Endothelial cell of umbilical vein (primary cell): ENCODE results near the gene KANSL1. TPM values are rescaled to one million over a fixed set of nuclear protein-coding genes. Genes with fewer than 3 reads are reported as not detected.
"Not testable (repeated sequence)": the region's sequence is repeated elsewhere in the genome, so short reads cannot be mapped to it uniquely, and the experiment has no call there.

ENCODE experiments used
- BruUV-seq: library from RNA; stranded (reverse); fragments of 400-500 nt; replicated peaks from 2 replicates; lab custom pipeline; 2021; lab: Mats Ljungman, UMichigan
- CTCF ChIA-PET: fragments of 300-600, 350-600 bp; sonication (Branson Sonifier 250); formaldehyde crosslinking; loops from one replicate; lab custom pipeline; 2021; ENCODE audit warnings: antibody characterized with exemption, inconsistent platforms; lab: Charles Lee
- POLR2A ChIA-PET: fragments of 300-600, 350-600 bp; sonication (Branson Sonifier 250); formaldehyde crosslinking; loops from one replicate; lab custom pipeline; 2021; ENCODE audit warnings: antibody characterized with exemption, inconsistent platforms; lab: Charles Lee
- DNase-seq: peaks from one replicate; pipeline ENCODE4 v3.0.0-alpha.2; 2011; ENCODE audit warnings: low read depth, low spot score
- FAIRE-seq: peaks from 2 replicates; lab custom pipeline; 2011; peaks lifted over from hg19 to GRCh38; lab: Jason Lieb, UNC
- H2AFZ ChIP-seq: 2 replicates; pipeline ENCODE4 v1.6.0; 2012; ENCODE audit warnings: low read depth, low read length, control low read depth, inconsistent platforms
- H3K27ac ChIP-seq: 2 replicates; pipeline ENCODE4 v1.5.1; 2011; ENCODE audit warnings: low read depth, mild to moderate bottlenecking, control low read depth, low read length, moderate library complexity; ENCODE audit not compliant: insufficient read depth
- H3K27me3 ChIP-seq, 2 experiments: 2 replicates each; pipeline versions ENCODE4 v1.6.0 to v1.6.1; 2011; ENCODE audit warnings: low read length in 2 of 2, mixed read lengths in 1 of 2; ENCODE audit not compliant: control insufficient read depth in 2 of 2, insufficient read depth in 2 of 2
- H3K36me3 ChIP-seq, 2 experiments: 2 replicates in 1 of 2; 3 replicates in 1 of 2; pipeline ENCODE4 v1.5.1; 2011; ENCODE audit warnings: low read length in 2 of 2, mild to moderate bottlenecking in 1 of 2, moderate library complexity in 1 of 2; ENCODE audit not compliant: control insufficient read depth in 2 of 2, insufficient read depth in 2 of 2; ENCODE audit errors: extremely low read depth in 1 of 2
- H3K4me1 ChIP-seq: 3 replicates; pipeline ENCODE4 v1.5.1; 2011; ENCODE audit warnings: mild to moderate bottlenecking, low read length; ENCODE audit not compliant: control insufficient read depth, insufficient read depth; ENCODE audit errors: extremely low read depth
- H3K4me2 ChIP-seq: 2 replicates; pipeline ENCODE4 v1.6.1; 2011; ENCODE audit warnings: low read length, control low read depth, mixed read lengths; ENCODE audit not compliant: insufficient read depth
- H3K4me3 ChIP-seq, 3 experiments: fragments of 200-600 bp in 1 of 3; sonication (generic), shearing (Covaris generic) in 1 of 3; replicated peaks in 1 of 3; 2 replicates each; pipeline ENCODE4 v1.5.1; 2011 to 2016; ENCODE audit warnings: control low read depth in 3 of 3, low read length in 3 of 3, mild to moderate bottlenecking in 2 of 3, inconsistent platforms in 1 of 3, low read depth in 1 of 3, moderate library complexity in 1 of 3; ENCODE audit not compliant: insufficient read depth in 1 of 3
- H3K79me2 ChIP-seq: 2 replicates; pipeline ENCODE4 v1.6.0; 2012; ENCODE audit warnings: low read length, inconsistent platforms; ENCODE audit not compliant: control insufficient read depth, insufficient read depth
- H3K9ac ChIP-seq: replicated peaks from 2 replicates; pipeline ENCODE3; 2011; ENCODE audit warnings: low read length, control low read depth; ENCODE audit not compliant: insufficient read depth; ENCODE audit errors: extremely low read depth
- H3K9me1 ChIP-seq: replicated peaks from 3 replicates; pipeline ENCODE4 v1.6.0; 2011; ENCODE audit warnings: mild to moderate bottlenecking, low read length; ENCODE audit not compliant: control insufficient read depth, insufficient read depth; ENCODE audit errors: extremely low read depth
- H3K9me3 ChIP-seq: replicated peaks from 2 replicates; pipeline ENCODE4 v1.5.1; 2012; ENCODE audit warnings: low read length, inconsistent platforms; ENCODE audit not compliant: control insufficient read depth, insufficient read depth
- H4K20me1 ChIP-seq: replicated peaks from 2 replicates; pipeline ENCODE3; 2011; ENCODE audit warnings: mild to moderate bottlenecking, low read length; ENCODE audit not compliant: control insufficient read depth, insufficient read depth; ENCODE audit errors: extremely low read depth
- CTCF ChIP-seq, 2 donors: IDR thresholded peaks; 1 replicate in 1 of 2; 2 replicates in 1 of 2; pipeline ENCODE4 v1.5.1; 2011; ENCODE audit warnings: low read length in 2 of 2, mild to moderate bottlenecking in 2 of 2, moderate library complexity in 2 of 2, control low read depth in 1 of 2, inconsistent platforms in 1 of 2, low read depth in 1 of 2; ENCODE audit not compliant: insufficient read depth in 1 of 2; ENCODE audit errors: extremely low read depth in 1 of 2
- EZH2 ChIP-seq: IDR thresholded peaks from 2 replicates; pipeline ENCODE4 v1.6.1; 2012; ENCODE audit warnings: borderline replicate concordance, low read depth, mild to moderate bottlenecking, moderate library complexity, low read length, inconsistent platforms; ENCODE audit not compliant: severe bottlenecking
- FOS ChIP-seq: IDR thresholded peaks from 2 replicates; pipeline ENCODE4 v1.6.1; 2011; ENCODE audit warnings: mild to moderate bottlenecking, low read length, moderate library complexity, borderline replicate concordance; ENCODE audit not compliant: insufficient read depth
- GATA2 ChIP-seq: IDR thresholded peaks from 2 replicates; pipeline ENCODE4 v1.7.0; 2011; ENCODE audit warnings: low read depth, mild to moderate bottlenecking, moderate library complexity, mixed read lengths, low read length; ENCODE audit not compliant: insufficient read length, insufficient read depth
- JUN ChIP-seq: IDR thresholded peaks from 2 replicates; pipeline ENCODE4 v1.6.1; 2011; ENCODE audit warnings: borderline replicate concordance, low read depth; ENCODE audit not compliant: insufficient read length, insufficient read depth
- MYC ChIP-seq: IDR thresholded peaks from one replicate; pipeline ENCODE4 v1.6.1; 2011; ENCODE audit warnings: mild to moderate bottlenecking, low read depth, low read length
- POLR2A ChIP-seq: IDR thresholded peaks from 2 replicates; pipeline ENCODE4 v1.6.1; 2012; ENCODE audit warnings: low read depth, mild to moderate bottlenecking, control low read depth, low read length
- POLR2AphosphoS5 ChIP-seq: IDR thresholded peaks from 2 replicates; pipeline ENCODE4 v1.6.1; 2012; ENCODE audit warnings: low read depth, mild to moderate bottlenecking, control low read depth, low read length, moderate library complexity; ENCODE audit not compliant: insufficient read depth
- dilution Hi-C: fragments of 300-500 bp; cut with MboI; formaldehyde crosslinking; loops from one replicate; pipeline ENCODE4 v1.15.0; 2019; ENCODE audit warnings: low sequenced_read_pairs; ENCODE audit not compliant: extremely low pct_ligation_motif_present
- intact Hi-C: fragments of 100-400 bp; cut with micrococcal nuclease; formaldehyde crosslinking; loops from one replicate; pipeline ENCODE4 v1.10.0; 2022
- polyA plus RNA-seq, 4 experiments: library from polyadenylated mRNA; depleted of rRNA in 3 of 4; stranded (reverse) in 3 of 4; unstranded in 1 of 4; fragments of >200 nt; gene quantifications; 2 replicates each; pipeline versions ENCODE4 v1.2.1 to v1.2.3, GENCODE V29; 2011 to 2012; ENCODE audit warnings: missing spikeins in 1 of 4
- total RNA-seq: library from RNA; stranded (reverse); gene quantifications from 2 replicates; pipeline ENCODE4 v1.2.3, GENCODE V29; 2021
- TF ChIP-seq, protein P1 (sequence below): IDR thresholded peaks from 2 replicates; pipeline ENCODE4 v1.6.1; 2011; ENCODE audit not compliant: insufficient read depth, insufficient read length

The KANSL1 gene
- total and polyA plus RNA-seq, 2 donors (not counting 3 experiments of a cell fraction or from before 2014, with no cell fraction given), result 29.1 to 74.0 TPM

DNA sequence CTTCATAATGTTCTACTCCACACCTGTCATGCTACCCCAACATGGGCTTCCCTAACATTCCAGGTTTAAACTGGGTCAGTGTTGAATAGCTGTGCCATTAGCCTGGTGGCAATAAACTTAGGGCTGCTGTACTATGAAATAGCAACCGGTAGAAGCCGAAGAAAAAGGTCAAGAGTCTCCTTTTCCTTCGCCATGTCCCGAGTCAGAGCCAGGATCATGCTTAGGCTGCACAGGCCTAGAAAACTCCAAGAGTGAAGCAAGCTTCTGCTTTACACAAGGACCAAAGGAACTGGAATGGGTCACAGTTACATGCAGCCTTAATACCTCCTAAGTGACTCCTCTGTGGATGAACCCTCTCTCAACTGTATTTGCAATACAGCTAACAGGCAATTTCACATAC lies 105.4 kb downstream of the KANSL1 start:
- FAIRE-seq, intact Hi-C loops, H3K4me2 ChIP-seq, H3K27me3 ChIP-seq, H3K9me1 ChIP-seq, H3K9me3 ChIP-seq, dilution Hi-C loops, H2AFZ ChIP-seq, POLR2A ChIA-PET, DNase-seq, H3K4me3 ChIP-seq, H3K4me1 ChIP-seq, H3K9ac ChIP-seq, H3K36me3 ChIP-seq, BruUV-seq, H3K27ac ChIP-seq: not testable (repeated sequence)
- CTCF ChIA-PET, result interaction anchor here (1.4 to 1.5 kb wide), 2 partner anchors 44 to 105 kb away, joined by 3 to 5 read pairs; partner anchors contain the start of gene KANSL1
- H3K79me2 ChIP-seq, result peaks cover 77% of the 10 kb centered on the region
- H4K20me1 ChIP-seq, result peaks cover 16% of the 10 kb centered on the region

DNA sequence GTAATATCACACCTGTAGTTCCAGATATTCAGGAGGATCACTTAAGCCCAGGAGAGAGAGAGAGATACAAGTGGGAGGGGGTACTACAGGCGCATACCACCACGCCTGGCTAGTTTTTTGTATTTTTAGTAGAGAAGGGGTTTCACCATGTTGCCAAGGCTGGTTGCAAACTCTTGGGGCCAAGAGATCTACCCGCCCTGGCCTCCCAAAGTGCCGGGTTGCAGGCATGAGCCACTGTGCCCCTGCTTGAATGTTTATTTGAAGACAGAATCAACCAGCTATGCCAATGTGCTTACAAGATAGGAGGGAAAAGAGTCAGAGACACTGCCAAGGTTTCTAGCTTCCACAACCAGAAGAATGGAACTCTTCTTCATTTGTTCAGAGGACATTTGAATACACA lies 106.4 kb downstream of the KANSL1 start:
- H2AFZ ChIP-seq, result no peak overlapping the region
- no peak overlapping the region for H3K9ac ChIP-seq
- CTCF ChIA-PET, result interaction anchor here (1.4 kb wide), 1 partner anchor 42 kb away, joined by 3 read pairs; no protein-coding TSS in a partner anchor
- BruUV-seq, result no TSS peak
- no peaks in the 10 kb centered on the region for H3K9me3 ChIP-seq
- H4K20me1 ChIP-seq, result peaks cover 20% of the 10 kb centered on the region
- H3K36me3 ChIP-seq, result peaks cover 0 to 9% of the 10 kb centered on the region in 2 experiments
- H3K9me1 ChIP-seq, result no peaks in the 10 kb centered on the region
- DNase-seq (no peak), FAIRE-seq (no peak)
- H3K79me2 ChIP-seq, result peaks cover 78% of the 10 kb centered on the region
- H3K4me3 ChIP-seq, result no peak overlapping the region
- H3K27ac ChIP-seq, result no peak overlapping the region
- TF ChIP-seq EZH2 (no peak), MYC (no peak), POLR2AphosphoS5 (no peak), FOS (no peak), CTCF (IDR thresholded peaks at IDR 0.05; ENCODE audit: extremely low read depth in 1 of 2, insufficient read depth in 1 of 2, low read depth in 1 of 2, low read length in 2 of 2) (no peak), JUN (no peak), GATA2 (no peak), POLR2A (no peak)
- TF ChIP-seq, protein P1, sequence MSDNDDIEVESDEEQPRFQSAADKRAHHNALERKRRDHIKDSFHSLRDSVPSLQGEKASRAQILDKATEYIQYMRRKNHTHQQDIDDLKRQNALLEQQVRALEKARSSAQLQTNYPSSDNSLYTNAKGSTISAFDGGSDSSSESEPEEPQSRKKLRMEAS, result no peak
- POLR2A ChIA-PET, result no interaction called here
- dilution Hi-C loops (no loop called here), intact Hi-C loops (no loop called here)
- no peaks in the 10 kb centered on the region for H3K4me1 ChIP-seq
- no peaks in the 10 kb centered on the region for H3K27me3 ChIP-seq
- no peak overlapping the region for H3K4me2 ChIP-seq
